Putamen (tissue), 1 donor: ENCODE results near the gene NUP62.
A peak's percentile ranks its signal among the peaks of the same experiment; 100 is the strongest.

Source experiments
- DNase-seq: peaks from one replicate; pipeline ENCODE4 v3.0.0-alpha.2; 2016; ENCODE audit warnings: low spot score

The NUP62 gene

DNA sequence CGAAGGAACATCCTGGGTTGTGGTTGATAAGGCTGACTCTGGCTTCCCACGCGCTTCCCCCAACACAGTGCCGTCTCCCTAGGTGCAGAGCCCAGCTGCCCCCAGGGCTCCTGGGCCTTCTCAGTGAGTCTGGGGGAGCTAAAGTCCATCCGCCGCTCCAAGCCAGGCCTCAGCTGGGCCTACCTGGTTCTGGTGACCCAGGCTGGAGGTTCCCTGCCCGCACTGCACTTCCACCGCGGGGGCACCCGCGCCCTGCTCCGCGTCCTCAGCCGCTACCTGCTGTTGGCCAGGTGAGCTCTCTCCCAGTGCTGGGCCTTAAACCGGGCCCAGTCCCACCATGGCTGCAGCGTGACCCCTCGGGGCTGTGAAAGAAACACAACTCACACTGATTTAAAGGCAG, 48.1 kb downstream of the NUP62 start:
- DNase-seq = no peak

DNA sequence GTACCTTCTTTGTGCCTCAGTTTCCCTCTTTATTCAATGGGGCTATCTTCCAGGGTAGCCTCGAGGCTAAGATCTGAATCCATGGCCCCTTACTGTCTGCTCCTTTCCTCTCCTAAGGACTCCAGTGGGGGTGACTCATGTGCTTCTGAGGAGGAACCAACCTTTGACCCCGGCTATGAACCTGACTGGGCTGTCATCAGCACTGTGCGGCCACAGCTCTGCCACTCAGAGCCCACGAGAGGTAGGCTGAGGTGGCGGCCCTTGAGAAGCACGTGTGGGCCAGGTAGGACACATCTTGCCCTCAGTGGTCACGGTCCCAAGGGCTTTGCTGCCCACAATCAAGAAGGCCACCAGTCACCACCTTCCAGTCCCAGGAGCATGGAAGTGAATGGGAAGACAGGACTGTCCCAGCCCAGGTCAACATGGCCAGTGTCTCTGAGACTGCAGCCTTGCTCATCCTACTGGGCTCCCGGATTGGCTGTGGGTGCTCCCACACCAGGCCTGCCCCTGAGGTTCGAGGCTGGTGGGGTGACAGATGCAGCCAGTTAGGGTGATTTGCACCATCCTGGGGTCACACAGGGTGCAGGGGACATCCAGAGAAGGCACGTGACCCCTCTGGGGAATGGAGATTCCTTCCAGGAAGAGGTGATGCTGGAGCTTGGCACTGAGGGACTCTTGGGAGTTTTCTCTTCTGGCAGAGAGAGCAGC, 49.0 kb downstream of the NUP62 start:
- no peak for DNase-seq

DNA sequence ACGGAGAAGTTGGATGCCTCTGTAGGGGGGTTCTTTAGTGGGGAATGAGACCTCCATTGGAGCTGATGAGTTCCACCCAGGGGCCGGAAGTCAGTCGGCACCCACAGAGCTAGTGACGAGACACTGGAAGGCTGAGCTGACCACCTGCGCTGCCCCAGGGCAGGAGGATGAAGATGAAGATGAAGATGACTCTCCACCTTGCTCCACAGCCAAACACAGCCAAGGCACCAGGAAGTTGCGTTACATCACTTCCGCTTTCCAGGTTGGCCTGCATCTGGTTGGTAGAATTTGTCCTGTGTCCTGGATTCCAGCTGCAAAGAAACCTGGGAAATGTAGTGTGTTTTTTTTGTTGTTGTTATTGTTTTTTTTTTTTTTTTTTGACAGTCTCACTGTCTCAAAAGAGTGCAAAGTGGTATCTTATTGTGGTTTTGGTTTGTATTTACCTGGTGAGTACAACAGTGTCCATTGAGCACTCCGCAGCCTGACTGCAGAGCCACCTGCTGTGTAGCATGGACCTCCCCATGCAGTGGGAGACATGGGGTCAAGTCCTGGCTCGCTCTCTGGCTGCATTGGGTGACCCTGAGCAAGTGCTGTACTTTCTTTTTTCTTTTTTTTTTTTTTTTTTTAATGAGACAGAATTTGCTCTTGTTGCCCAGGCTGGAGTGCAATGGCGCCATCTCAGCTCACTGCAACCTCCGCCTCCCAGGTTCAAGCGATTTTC, 49.9 kb downstream of the NUP62 start:
- no peak for DNase-seq

DNA sequence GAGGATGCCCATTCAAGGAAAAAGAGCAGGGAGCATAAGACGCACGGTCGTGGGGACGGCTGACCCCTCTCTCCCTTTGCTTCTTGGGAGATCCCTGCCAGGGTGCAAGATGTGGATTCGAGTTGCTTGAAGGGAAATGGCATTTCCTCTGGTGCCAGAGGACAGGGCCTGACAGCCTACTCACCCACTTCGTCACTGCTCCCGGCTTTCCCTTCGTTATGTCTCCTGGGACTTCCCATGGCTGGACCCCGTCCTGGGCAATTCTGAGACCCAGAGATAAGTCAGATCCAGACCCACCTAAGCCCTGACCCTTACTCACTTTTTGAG, 50.6 kb downstream of the NUP62 start:
- no peak for DNase-seq

DNA sequence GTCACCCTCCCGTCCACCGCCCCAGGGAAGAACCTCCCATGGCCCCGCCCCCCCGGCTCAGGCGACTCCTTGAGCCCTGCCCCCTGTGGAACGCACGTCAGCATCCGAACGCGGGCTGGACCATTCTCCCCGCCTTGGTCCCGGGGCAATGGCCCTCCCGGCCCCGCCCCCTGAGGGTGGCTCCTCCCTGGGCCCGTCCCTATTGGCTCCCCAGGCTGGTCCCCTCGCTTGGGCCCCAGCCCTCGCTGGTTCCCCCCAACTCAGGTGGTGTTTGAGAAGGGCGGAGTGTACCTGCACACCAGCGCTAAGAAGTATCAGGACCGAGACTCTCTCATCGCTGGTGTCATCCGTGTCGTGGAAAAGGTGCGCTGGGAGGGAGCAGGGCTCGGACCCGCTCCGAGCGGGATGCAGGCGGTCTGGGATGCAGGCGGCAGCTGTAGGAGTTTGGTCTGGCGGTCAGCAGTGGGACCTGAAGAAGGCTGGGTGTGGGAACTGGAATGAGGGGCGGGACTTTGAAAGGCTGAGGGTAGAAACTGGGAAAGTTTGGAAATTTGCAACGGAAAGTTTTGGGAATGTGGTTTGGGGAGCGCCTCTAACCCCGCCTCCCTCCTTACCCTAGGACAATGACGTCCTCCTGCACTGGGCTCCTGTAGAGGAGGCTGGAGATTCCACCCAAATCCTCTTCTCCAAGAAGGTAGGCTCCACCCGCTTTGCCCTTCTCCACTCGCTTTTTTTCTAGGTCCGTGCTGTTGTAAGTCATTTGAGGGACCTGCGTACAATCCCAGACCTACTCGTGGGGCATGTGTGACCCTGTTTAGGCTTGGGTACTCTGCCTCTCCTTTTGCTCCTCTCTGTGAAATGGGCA, 51.2 kb downstream of the NUP62 start:
- peak; percentile 98 for DNase-seq

DNA sequence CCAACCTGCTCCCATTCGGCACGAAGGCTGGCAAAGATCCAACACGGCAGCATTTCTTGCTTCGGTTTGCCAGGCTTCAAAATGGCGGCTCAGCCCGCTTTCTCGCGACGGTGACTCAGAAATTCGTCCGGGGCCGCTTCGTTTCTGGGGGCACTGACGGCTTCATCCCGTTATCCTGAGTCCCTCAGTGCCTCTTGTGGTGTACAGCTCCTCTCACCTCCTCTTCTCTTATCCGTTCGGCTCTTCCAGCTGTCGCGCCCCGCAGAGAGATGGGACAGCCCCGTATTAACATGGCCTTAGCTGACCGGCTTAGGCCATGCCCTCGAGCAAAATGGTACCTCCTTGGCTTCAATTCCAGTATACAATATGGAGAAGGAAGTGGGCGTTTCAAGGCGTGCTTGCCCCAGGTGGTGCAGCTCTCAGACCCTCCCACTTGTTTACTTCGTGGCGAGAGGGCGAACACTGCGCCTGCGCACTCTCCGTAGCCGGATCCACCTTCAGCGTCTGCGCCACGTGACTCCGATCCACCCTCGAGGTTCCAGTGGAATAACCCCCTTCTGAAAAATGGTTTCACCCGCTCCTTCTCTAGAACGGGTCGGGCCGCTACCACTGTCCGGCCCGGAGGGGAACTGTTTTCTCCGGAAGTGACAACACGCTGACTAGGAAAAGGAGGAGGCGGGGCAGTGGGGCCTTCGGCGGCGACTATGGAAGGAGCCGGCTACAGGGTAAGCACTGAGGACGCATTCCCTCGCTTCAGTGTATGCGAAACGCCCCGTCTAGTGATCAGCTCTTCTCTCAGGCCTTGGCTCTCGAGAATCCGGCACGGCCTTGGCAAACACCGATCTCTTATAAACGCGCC, 52.1 kb downstream of the NUP62 start, which contains the start of the genes AKT1S1 and TBC1D17:
AKT1S1 (minus strand) TSS at position 336 of the 859 bp plus-strand sequence. CDS start 4,060 bp downstream, outside the sequence.
TBC1D17 (plus strand) TSS at position 683 of the 859 bp plus-strand sequence; CDS start at position 705, 22 bp downstream.
- peak; percentile 100 for DNase-seq

DNA sequence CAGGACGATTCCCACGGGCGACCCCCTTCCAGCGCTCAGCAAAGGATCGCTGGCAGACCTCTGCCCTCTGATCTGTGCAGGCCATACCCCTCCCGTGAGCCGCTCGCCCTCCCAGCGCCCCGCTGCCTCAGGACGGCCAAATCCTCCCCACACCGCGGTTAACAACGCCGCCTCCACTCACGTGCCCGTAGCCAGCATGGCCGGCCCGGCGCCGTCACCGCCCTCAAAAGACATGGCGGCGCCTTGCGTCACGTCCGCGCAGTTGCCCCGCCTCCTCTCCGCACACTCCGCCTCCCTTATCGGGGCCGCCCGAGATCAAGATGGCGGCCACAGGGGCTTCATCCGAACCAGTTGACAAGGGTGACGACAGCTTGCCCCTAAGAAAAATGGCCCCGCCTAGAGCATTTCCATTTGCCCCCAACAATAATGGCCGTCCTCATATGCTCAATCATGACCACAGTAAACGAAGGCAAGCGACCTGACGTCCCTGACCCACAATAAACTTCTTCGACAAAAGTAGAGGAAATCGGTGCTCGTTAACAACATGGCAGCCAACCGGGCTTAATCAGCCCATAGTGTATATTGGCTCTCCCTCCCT, 52.8 kb downstream of the NUP62 start:
- DNase-seq = peak; percentile 99

DNA sequence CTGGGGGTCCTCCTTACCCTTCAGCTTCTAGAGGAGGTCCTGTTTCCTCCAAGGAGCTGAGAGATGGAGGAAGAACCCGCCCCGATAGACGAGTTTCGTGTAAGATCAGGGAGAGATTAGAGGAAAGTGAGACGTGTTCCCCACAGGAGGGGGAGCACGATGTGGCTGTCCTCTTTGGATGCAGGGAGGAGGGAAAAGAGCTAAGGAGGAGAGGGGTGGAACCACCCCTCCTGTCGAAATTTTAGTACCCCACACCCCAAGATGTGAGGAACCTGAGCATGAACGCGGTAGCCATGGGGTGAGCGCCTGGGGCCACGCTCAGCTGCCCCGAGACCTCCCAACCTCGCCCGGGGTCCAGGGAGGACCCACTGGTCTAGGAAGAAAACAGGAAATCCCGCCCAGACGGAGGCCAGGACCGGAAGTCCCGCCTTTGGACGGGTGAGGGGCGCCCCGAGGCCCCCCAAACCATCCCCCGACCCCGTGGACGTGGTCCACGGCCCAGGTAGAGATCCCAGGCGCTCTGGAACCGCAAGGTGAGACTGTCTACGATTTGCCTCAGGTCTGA, 53.4 kb downstream of the NUP62 start:
- DNase-seq = peak; percentile 56

DNA sequence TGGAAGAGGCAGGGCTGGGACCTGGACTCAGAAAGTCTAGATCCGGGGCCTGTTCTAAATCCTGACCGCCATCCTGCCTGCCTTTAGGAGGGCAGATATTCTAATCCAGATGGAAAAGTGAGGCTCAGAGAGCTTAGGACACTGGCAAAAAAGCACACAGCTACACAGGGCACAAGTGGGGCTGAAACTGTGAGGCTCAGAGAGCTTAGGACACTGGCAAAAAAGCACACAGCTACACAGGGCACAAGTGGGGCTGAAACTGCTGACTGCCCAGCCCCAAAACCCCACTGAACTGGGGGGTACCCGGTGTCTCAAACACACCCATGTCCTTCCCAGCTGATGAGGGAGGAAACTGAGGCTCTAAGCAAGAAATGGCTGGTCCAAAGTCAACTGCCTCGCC, 54.1 kb downstream of the NUP62 start:
- no peak for DNase-seq

DNA sequence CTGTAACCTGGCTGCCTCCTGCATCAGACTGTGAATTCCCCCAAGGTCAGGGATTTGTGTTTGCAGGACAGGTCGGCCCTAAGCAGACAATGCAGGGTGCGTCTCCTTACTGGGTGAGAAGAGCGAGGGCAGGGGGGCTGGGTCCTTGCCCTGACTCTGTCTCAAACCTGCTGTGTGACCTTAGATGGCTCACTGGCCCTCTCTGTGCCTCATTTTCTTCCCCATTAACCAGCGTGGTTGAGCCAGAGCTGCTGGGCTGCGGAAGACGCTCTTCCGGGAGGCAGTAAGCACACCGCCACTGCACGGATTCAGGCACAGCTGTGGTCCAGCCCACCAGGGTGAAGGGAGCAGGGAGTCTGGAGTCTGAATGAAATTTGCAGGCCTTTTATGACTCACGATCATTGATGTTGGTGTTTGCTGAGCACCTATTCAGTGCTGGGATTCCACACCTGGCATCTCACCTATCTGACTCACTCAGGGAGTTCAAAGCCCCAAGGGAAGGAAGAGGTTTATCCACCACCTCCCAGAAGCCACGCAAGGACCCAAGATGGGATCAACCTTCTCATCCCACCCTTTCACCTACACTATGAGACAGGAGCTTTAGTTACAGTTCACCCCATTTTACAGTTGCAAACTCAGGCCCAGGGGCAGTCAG, 54.7 kb downstream of the NUP62 start:
- no peak for DNase-seq

DNA sequence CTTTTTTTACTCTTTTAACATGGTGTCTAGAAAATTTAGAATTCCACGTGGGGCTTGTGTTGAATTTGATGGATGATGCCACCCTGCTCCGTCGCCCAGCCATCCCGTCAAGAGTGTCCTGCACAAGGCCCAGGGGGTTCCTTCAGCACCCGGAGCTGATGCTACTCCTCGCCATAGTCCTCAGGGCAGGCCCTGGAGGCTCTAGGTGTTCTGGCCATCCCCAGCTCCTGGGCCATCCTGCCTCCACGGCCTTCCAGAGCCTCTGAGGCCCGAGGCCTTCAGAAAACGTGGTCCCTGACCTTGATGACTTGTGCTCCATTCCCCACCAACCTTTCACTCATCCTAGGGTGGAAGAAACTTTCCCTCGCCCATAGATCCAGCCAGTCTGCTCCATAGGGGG, 55.5 kb downstream of the NUP62 start:
- DNase-seq = no peak

DNA sequence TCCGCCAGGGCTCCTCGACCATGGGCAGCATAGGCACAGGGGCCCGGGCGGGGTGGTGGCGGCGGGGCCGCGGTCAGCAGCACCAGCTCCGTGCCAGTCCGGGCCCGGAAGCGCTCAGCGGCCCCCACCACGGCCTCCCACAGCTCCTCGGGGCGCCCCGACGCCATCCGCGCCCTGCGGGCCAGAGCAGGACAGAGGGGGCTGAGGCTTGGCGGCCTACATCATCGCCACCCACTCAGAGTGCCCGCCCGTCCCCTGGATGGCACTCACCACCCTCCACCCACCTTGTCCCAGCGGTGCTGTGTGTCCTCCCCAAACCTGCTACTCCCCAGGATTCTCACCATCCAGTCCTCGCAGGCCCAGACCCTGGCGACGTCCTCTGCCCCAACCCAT, 56.2 kb downstream of the NUP62 start:
- DNase-seq = no peak

DNA sequence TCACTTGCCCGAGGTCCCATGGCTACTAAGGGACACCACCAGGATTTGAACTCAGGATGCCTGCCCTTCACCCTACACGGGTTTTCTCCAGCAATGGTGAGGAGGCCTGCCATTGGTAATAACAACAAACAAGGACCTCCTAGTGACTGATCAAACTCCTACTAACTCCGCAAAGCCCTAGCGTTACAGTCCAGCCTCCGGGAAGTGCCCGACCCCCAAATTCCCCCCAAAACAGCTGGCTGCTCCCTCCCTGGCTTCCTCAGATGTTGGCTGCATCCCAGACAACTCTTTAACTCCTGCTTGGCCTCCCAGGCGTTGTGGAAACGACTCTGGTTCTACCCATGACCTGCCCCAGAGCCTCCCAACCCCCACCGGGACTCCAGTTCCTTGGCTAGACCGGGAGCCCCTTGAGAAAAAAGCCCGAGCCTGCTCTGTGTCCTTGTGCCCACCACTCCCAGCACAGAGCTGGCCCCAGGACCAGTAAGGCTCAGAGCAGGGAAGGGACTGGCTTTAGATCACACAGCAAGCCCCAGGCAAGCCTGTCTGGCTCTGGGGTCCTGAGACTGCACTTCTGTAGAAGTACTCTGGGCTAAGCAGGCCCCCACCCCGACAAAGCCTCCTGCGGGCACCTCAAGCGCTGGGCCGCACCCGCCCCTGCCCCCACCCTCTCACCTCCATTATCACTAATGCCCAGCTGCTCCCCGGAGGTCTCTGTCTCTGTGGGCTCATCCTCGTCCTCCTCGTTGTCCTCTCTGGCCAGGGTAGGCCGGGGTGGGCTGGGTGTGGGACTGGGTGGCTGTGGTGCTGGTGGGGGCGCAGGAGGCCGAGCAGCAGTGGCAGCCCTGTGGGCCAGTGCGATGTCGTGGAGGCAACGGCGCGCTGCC, 56.8 kb downstream of the NUP62 start:
- no peak for DNase-seq

DNA sequence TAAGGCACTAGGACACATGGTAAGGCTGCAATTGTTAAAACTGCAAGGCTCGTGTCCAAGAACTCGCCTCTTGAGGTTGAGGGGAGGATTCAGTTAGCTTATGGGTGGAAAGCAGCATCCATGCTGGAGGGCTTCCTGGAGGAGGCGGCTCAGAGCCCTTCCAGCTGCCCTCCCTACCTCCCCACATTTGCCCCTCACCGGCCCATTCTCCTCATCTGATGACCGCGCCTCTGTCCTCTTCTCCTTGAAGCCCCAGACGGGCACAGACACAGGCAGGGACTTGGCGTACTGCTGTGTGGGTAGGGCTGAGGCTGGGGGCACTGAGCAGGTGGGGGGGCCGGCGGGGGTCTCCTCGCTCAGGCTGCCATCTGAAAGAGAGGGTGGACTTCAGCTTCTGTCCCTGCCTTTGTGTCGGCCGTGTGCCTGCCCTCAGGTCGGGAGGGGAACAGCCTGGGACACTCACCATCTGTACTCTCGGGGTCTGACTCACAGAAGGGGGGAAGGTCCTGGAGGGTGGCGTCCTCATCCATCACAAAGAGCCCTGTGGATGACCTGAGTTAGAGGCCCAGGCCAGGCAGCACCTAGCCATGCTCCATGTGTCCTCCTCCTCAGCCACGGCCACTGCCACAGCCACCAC, 57.8 kb downstream of the NUP62 start:
- DNase-seq = no peak

DNA sequence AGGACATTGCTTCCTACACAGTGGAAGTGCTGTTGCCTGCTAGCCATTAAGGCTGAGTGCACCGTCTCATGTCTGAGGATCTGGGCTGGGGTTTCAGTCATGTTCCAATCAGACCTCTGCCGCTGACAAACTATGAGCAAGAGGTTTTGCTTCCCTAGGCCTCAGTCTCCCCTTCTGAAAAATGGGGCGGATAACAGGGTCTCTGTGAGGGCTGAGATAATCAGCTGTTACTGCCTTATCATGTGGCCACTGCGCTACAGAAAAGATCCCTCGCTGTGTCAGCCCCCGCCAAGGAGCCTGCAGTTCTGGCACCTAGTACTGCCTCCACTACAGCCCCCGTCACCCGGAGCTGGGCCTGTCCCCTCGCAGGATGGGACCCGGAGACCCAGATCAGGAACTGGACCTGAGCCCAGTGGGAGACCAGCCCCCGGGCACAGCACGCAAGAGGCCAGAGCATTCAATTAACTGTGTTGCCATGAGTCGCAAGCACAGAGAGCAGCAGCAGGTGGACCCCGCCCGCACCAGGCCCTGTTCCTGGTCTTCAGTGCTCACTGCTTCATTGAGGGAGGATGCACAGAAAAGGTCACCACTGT, 58.9 kb downstream of the NUP62 start:
- DNase-seq = no peak

DNA sequence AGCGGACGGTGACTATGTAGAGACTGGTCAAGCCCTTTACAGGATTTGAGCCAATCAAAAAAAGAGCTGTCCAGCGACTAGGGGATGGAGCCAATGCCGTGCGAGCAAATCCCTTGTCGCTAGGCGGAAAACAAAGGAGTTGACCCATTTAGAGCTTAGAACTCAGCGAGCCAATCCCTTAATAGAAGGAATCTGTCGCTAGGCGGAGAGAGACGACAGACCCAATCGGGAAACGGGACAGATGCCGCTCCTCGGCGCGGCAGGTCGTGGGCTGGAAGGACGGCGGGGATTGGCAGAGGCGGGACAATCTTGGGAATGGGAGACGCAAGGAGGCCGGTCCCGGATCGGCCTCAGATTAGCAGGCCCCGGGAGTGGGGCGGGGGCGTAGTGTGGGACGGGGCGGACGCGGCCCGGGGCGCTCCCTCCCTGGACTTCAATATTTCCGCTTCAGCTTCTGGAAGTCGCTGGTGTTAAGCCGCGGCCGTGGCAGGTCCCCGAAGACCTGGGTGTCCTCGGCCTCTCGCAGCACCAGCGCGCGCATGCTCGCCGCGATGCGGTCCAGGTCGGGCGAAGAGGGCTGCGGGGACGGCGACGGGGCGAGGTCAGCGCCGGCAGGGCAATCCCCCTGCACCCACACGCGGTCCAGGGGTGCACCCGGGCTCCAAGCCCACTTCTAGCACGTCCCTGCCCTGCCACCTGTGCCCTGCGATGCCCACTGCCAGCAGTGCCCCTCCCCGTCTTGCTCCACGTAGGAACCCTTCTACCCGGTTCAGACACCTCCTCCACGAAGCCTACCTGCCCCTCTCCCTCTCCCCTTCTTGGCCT, 59.6 kb downstream of the NUP62 start:
- peak; percentile 100 for DNase-seq

DNA sequence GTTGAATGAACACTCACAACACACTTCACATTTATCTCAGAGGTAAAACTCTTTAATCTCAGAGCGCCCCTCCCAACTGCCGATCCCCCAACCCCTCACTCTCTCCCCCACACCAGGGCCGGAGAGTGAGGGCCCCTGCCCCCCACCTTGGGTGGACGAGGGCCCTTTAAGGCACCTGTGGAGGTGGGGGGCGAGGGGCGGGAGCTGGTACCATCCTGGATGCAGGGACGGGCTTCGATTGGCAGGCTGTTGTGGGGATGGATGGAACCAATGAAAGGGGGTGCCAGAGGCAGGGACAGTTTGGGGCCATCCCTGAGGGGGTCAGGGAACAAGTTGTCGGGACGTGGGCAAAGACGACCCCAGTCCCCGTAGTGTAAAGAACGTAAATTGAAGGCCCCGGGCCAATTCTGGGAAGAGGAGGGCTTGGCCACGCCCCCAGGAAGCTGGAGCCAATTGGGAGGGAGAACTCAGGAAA, 60.3 kb downstream of the NUP62 start:
- DNase-seq = no peak
